SH-SY5Y (cell line): ENCODE measurements around the gene HOXD13.

ENCODE experiments used
- GATA2 ChIP-seq: IDR thresholded peaks from 2 replicates; pipeline ENCODE4 v1.6.1; 2011; ENCODE audit warnings: mild to moderate bottlenecking, low read depth, low read length
- GATA3 ChIP-seq: IDR thresholded peaks from 2 replicates; pipeline ENCODE4 v1.6.1; 2011; ENCODE audit warnings: low read depth, mild to moderate bottlenecking, low read length, moderate library complexity

GRCh38 chr2:176114930-176115625 is 22.6 kb downstream of the HOXD13 start:
- TF ChIP-seq GATA2 (no peak), GATA3 (no peak)
